HepG2 (cell line): ENCODE results near the gene STRN4. TPM values are rescaled to one million over a fixed set of nuclear protein-coding genes. Genes with fewer than 3 reads are reported as not detected.

Experiments used
- CREM ChIP-seq, 2 experiments: sonication (generic) in 1 of 2; formaldehyde crosslinking in 1 of 2; IDR thresholded peaks; 2 replicates each; pipeline versions ENCODE4 v1.4.0 to v1.6.1; 2016 to 2020; ENCODE audit warnings: antibody characterized with exemption in 1 of 2, mild to moderate bottlenecking in 1 of 2, missing genetic modification reagents in 1 of 2
- GTF2F1 ChIP-seq: fragments of 150-350 bp; IDR thresholded peaks from 2 replicates; pipeline ENCODE4 v1.6.1; 2014; ENCODE audit warnings: low read length
- HHEX ChIP-seq: IDR thresholded peaks from 2 replicates; pipeline ENCODE4 v1.6.1; 2016; ENCODE audit warnings: control low read depth
- HNF1A ChIP-seq, 2 experiments: sonication (generic) in 1 of 2; formaldehyde crosslinking in 1 of 2; IDR thresholded peaks; 2 replicates each; pipeline versions ENCODE4 v1.4.0 to v1.6.1; 2016 to 2020; ENCODE audit warnings: borderline replicate concordance in 1 of 2, low read depth in 1 of 2, mild to moderate bottlenecking in 1 of 2, missing genetic modification reagents in 1 of 2
- RFXANK ChIP-seq: IDR thresholded peaks from 2 replicates; pipeline ENCODE4 v1.6.1; 2016
- SMAD3 ChIP-seq: sonication (generic); formaldehyde crosslinking; IDR thresholded peaks from 2 replicates; pipeline ENCODE4 v1.4.0; 2020; ENCODE audit warnings: missing genetic modification reagents
- STAT5B ChIP-seq: sonication (generic); formaldehyde crosslinking; IDR thresholded peaks from 2 replicates; pipeline ENCODE4 v1.4.0; 2020; ENCODE audit warnings: missing genetic modification reagents
- ZNF230 ChIP-seq: sonication (generic); formaldehyde crosslinking; IDR thresholded peaks from 2 replicates; pipeline ENCODE4 v1.4.0; 2020; ENCODE audit warnings: mild to moderate bottlenecking, missing genetic modification reagents
- ZNF333 ChIP-seq: sonication (generic); formaldehyde crosslinking; IDR thresholded peaks from 2 replicates; pipeline ENCODE4 v1.4.0; 2020; ENCODE audit warnings: mild to moderate bottlenecking, missing genetic modification reagents, borderline replicate concordance
- ZNF451 ChIP-seq: sonication (generic); formaldehyde crosslinking; IDR thresholded peaks from 2 replicates; pipeline ENCODE4 v1.5.0; 2020; ENCODE audit warnings: mild to moderate bottlenecking, missing genetic modification reagents
- ZNF768 ChIP-seq: sonication (generic); formaldehyde crosslinking; IDR thresholded peaks from 2 replicates; pipeline ENCODE4 v1.4.0; 2020; ENCODE audit warnings: missing genetic modification reagents
- polyA plus RNA-seq, 8 experiments: library from polyadenylated mRNA; depleted of rRNA in 3 of 8; stranded (reverse) in 7 of 8; unstranded in 1 of 8; fragments of >200 nt; fragmentation: Illumina TruSeq in 4 of 8; extraction: Trizol in 4 of 8; gene quantifications; 2 replicates each; pipeline versions ENCODE4 v1.2.1 to v1.2.3, GENCODE V29; 2011 to 2016; ENCODE audit warnings: low read depth in 4 of 8, missing spikeins in 1 of 8, mixed read lengths in 1 of 8; ENCODE audit not compliant: insufficient read depth in 1 of 8
- total RNA-seq, 5 experiments: library from RNA; depleted of rRNA; stranded (reverse); fragments of >200 nt; fragmentation: Illumina TruSeq; extraction: Trizol; gene quantifications; 2 replicates each; pipeline ENCODE4 v1.2.3, GENCODE V29; 2016; ENCODE audit warnings: low read depth in 1 of 5

Gene STRN4
- total and polyA plus RNA-seq, 2 of the 13 experiments (the other 11 are each of a cell fraction or from before 2014, with no cell fraction given), result 43.1 to 57.3 TPM

GRCh38 chr19:46748325-46749109, 2.3 kb upstream of the STRN4 start (continued):
- TF ChIP-seq CREM (IDR thresholded peaks at IDR 0.05), result no peak
- TF ChIP-seq CREM (CRISPR knock-in tag; IDR thresholded peaks at IDR 0.05), result no peak
- TF ChIP-seq GTF2F1, result no peak
- no peak for TF ChIP-seq HNF1A (IDR thresholded peaks at IDR 0.05; ENCODE audit: low read depth)
- TF ChIP-seq HNF1A (CRISPR knock-in tag; IDR thresholded peaks at IDR 0.05; ENCODE audit: borderline replicate concordance), result no peak
- TF ChIP-seq HHEX (CRISPR knock-in tag), result no peak
- TF ChIP-seq ZNF230 (CRISPR knock-in tag), result no peak
- TF ChIP-seq SMAD3 (CRISPR knock-in tag), result no peak
- TF ChIP-seq ZNF333 (CRISPR knock-in tag), result no peak
- TF ChIP-seq STAT5B (CRISPR knock-in tag), result no peak
- TF ChIP-seq RFXANK (CRISPR knock-in tag), result no peak
- TF ChIP-seq ZNF451 (CRISPR knock-in tag), result no peak
- TF ChIP-seq ZNF768 (CRISPR knock-in tag), result no peak
